ENCODE results near the gene COG8. TPM values are rescaled to one million over a fixed set of nuclear protein-coding genes. Genes with fewer than 3 reads are reported as not detected.

COG8 gene
- total and polyA plus RNA-seq, 9 of the 15 experiments (the other 6 are each of a cell fraction or from before 2014, with no cell fraction given), result 3.7 to 42.6 (median 30.1) TPM

- no peak for TF ChIP-seq FOXK2 (conservative IDR thresholded peaks at IDR 0.05 in 1 of 2, IDR thresholded peaks at IDR 0.05 in 1 of 2; ENCODE audit: low read depth in 2 of 2)
- no peak for TF ChIP-seq NFRKB (IDR thresholded peaks at IDR 0.05; ENCODE audit: low read depth)
- no peak for TF ChIP-seq ZKSCAN3 (CRISPR knock-in tag; IDR thresholded peaks at IDR 0.05)
- no peak for TF ChIP-seq CC2D1A (IDR thresholded peaks at IDR 0.05)
- TF ChIP-seq BCOR (IDR thresholded peaks at IDR 0.05), result no peak
- no peak for TF ChIP-seq ZEB2 (IDR thresholded peaks at IDR 0.05)
- no peak for TF ChIP-seq NEUROD1 (IDR thresholded peaks at IDR 0.05; ENCODE audit: borderline replicate concordance, low read depth, low read length, partially characterized antibody)
- peak; percentile 20 to 59; a peak in 2 of 4 replicates for TF ChIP-seq NONO (IDR thresholded peaks at IDR 0.05; ENCODE audit: low read depth in 2 of 2, low read length in 1 of 2)
- peak; percentile 88 for TF ChIP-seq RB1 (IDR thresholded peaks at IDR 0.05; ENCODE audit: low read depth)
- TF ChIP-seq MAZ (CRISPR knock-in tag; conservative IDR thresholded peaks at IDR 0.05 in 1 of 2, IDR thresholded peaks at IDR 0.05 in 1 of 2), result peak; percentile 77 to 89; a peak in 3 of 4 replicates
- TF ChIP-seq GTF2B (IDR thresholded peaks at IDR 0.05; ENCODE audit: extremely low read depth, insufficient read length), result no peak
- no peak for TF ChIP-seq SNAPC5 (CRISPR knock-in tag; IDR thresholded peaks at IDR 0.05)
- TF ChIP-seq FOS (IDR thresholded peaks at IDR 0.05; ENCODE audit: extremely low read depth, insufficient read length), result no peak
- TF ChIP-seq HDGF (IDR thresholded peaks at IDR 0.05), result no peak
- TF ChIP-seq MXI1 (IDR thresholded peaks at IDR 0.05; ENCODE audit: low read depth, low read length), result no peak
- peak; percentile 67; the same call in 1 of the 2 replicates for TF ChIP-seq MAX (CRISPR knock-in tag; IDR thresholded peaks at IDR 0.05)
- TF ChIP-seq ADNP (tag; IDR thresholded peaks at IDR 0.05), result no peak
- no peak for TF ChIP-seq DACH1 (IDR thresholded peaks at IDR 0.05; ENCODE audit: partially characterized antibody)
- TF ChIP-seq ZNF644 (tag; IDR thresholded peaks at IDR 0.05; ENCODE audit: low read depth), result no peak
- no peak for TF ChIP-seq ZNF408 (CRISPR knock-in tag; IDR thresholded peaks at IDR 0.05; ENCODE audit: low read depth)
- 0 out of 4 replicates have a peak, but pooled peaks have one; percentile 0 to 53 for TF ChIP-seq MLX (CRISPR knock-in tag; conservative IDR thresholded peaks at IDR 0.05)
- no peak for TF ChIP-seq ZNF395 (CRISPR knock-in tag; IDR thresholded peaks at IDR 0.05)
- TF ChIP-seq HMG20B (CRISPR knock-in tag; IDR thresholded peaks at IDR 0.05), result no peak
- TF ChIP-seq GMEB1 (CRISPR knock-in tag; IDR thresholded peaks at IDR 0.05), result peak; percentile 58
- TF ChIP-seq MBD2 (IDR thresholded peaks at IDR 0.05; ENCODE audit: borderline replicate concordance, low read depth), result no peak; the same call in 1 of the 2 replicates
These were observed 8.9 kb downstream of the COG8 start, which contains the start of gene PDF (continued) for GRCh38 chr16:69330286-69331109.

All from K562 (cell line).